Measurements from ENCODE around the gene PPM1H.

DNA sequence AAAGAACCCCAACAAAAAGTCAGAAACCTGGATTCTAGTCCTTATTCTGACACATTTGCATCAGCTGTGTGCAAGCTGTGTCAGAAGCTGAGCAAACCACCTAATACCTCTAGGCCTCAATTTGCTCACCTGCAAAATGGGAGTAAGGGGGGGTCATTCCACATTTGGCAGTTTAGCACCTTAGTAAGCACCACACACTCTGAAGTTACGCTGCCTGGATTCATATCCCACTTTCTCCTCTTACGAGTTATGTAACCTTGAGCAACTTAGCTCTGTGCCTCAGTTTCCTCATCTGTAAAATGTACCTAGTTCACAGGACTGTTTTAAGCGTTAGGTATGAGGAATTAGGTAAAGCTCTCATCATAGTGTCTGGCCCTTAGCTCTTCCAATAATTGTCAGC is 218.9 kb downstream of the PPM1H start:
- no peak for TF ChIP-seq EZH2 (IDR thresholded peaks at IDR 0.05; ENCODE audit: borderline replicate concordance, low read length)
- TF ChIP-seq, protein P1, sequence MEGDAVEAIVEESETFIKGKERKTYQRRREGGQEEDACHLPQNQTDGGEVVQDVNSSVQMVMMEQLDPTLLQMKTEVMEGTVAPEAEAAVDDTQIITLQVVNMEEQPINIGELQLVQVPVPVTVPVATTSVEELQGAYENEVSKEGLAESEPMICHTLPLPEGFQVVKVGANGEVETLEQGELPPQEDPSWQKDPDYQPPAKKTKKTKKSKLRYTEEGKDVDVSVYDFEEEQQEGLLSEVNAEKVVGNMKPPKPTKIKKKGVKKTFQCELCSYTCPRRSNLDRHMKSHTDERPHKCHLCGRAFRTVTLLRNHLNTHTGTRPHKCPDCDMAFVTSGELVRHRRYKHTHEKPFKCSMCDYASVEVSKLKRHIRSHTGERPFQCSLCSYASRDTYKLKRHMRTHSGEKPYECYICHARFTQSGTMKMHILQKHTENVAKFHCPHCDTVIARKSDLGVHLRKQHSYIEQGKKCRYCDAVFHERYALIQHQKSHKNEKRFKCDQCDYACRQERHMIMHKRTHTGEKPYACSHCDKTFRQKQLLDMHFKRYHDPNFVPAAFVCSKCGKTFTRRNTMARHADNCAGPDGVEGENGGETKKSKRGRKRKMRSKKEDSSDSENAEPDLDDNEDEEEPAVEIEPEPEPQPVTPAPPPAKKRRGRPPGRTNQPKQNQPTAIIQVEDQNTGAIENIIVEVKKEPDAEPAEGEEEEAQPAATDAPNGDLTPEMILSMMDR (conservative IDR thresholded peaks at IDR 0.05 in 1 of 2, IDR thresholded peaks at IDR 0.05 in 1 of 2; ENCODE audit: extremely low read depth in 1 of 2, insufficient read depth in 1 of 2, low read depth in 1 of 2, low read length in 2 of 2), result no peak

Measured in mammary epithelial cell (primary cell).